Right cardiac atrium (tissue), 5 donors: ENCODE results near the gene CEP85. TPM values are rescaled to one million over a fixed set of nuclear protein-coding genes. Genes with fewer than 3 reads are reported as not detected.
"Not testable (repeated sequence)": the region's sequence is repeated elsewhere in the genome, so short reads cannot be mapped to it uniquely, and the experiment has no call there.

Experiments
- ATAC-seq, 2 donors: fragments of 200-7000 bp; cut with Tn5 transposase; one replicate each; pipeline versions ENCODE4 v1.8.0 to v1.9.1; 2020; ENCODE audit warnings: moderate library complexity in 2 of 2, mild to moderate bottlenecking in 1 of 2
- DNase-seq, 3 donors: peaks; one replicate each; pipeline ENCODE4 v3.0.0-alpha.2; 2020
- H3K27ac ChIP-seq: one replicate; pipeline ENCODE4 v1.5.1; 2013; ENCODE audit warnings: mild to moderate bottlenecking, low read length, control low read depth, moderate library complexity
- H3K27me3 ChIP-seq: one replicate; pipeline ENCODE4 v1.6.1; 2013; ENCODE audit not compliant: control insufficient read depth, insufficient read depth
- H3K4me1 ChIP-seq: one replicate; pipeline ENCODE4 v1.6.1; 2013; ENCODE audit warnings: low read length; ENCODE audit not compliant: control insufficient read depth, insufficient read depth
- H3K4me3 ChIP-seq: one replicate; pipeline ENCODE4 v1.5.1; 2013; ENCODE audit warnings: low read length, control low read depth
- H3K9me3 ChIP-seq: one replicate; pipeline ENCODE4 v1.6.1; 2013; ENCODE audit warnings: low read length; ENCODE audit not compliant: control insufficient read depth
- WGBS: extraction: QIAGEN DNeasy Blood & Tissue Kit; methylation state at CpG from one replicate; pipeline ENCODE4 v1.1.7; 2013; 5-methylcytosine and 5-hydroxymethylcytosine counted together
- intact Hi-C, 4 donors: fragments of 100-400 bp; cut with DNase I; formaldehyde crosslinking; loops; one replicate each; pipeline versions ENCODE4 v1.11.0 to v1.14.0; 2022 to 2023
- polyA plus RNA-seq: library from polyadenylated mRNA; stranded (reverse); fragments of 200-250 nt; gene quantifications from one replicate; pipeline ENCODE4 v1.2.3, GENCODE V29; 2013
- total RNA-seq, 4 donors: library from RNA; stranded (reverse); fragmentation: NEBNext Ultra II Directional; extraction: Animal tissue kit (Norgen Biotek cat#: 25700); gene quantifications; one replicate each; pipeline ENCODE4 v1.2.1, GENCODE V29; 2021
- donor health status: healthy with polysubstance abuse.
- donor health status: DM: no; HTN: yes; CAD: no.
- donor health status: DM: no; HTN: no; CAD: no.
- donor health status: DM: no; HTN: yes; CAD: no; lungs with severe emphysema.
- donor health status: DM: yes; HTN: yes; CAD: no.

The CEP85 gene
- total and polyA plus RNA-seq, 5 donors: 18.9 to 56.2 (median 24.8) TPM

DNA sequence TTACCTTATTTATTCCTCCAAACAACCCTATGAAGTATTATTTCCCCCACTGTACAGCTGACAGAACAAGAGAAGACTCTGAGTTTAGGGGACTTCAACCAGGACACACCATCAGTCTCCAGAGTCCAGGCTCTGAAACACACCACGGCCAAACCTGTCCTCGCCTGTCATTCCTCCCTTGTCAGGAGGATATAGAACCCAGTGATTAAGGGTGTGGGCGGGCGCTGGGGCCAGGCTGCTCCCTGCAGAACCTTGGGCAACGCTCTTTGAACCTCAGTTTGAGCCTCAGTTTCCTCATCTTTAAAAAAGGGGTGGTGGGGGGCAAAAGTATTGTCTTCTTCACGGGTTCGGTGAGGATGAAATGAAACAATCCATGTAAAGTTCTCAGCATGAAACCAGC is 9.4 kb upstream of the CEP85 start:
- Histone ChIP-seq H3K9me3 (no peaks in the 10 kb centered on the region), H3K4me1 (no peaks in the 10 kb centered on the region), H3K27me3 (no peaks in the 10 kb centered on the region), H3K27ac (no peak overlapping the region), H3K4me3 (no peak overlapping the region)
- ATAC-seq (no peak), DNase-seq (no peak)
- intact Hi-C loops: no loop called here
- 74% methylated on average over 7 of the region's 7 CpGs for WGBS

DNA sequence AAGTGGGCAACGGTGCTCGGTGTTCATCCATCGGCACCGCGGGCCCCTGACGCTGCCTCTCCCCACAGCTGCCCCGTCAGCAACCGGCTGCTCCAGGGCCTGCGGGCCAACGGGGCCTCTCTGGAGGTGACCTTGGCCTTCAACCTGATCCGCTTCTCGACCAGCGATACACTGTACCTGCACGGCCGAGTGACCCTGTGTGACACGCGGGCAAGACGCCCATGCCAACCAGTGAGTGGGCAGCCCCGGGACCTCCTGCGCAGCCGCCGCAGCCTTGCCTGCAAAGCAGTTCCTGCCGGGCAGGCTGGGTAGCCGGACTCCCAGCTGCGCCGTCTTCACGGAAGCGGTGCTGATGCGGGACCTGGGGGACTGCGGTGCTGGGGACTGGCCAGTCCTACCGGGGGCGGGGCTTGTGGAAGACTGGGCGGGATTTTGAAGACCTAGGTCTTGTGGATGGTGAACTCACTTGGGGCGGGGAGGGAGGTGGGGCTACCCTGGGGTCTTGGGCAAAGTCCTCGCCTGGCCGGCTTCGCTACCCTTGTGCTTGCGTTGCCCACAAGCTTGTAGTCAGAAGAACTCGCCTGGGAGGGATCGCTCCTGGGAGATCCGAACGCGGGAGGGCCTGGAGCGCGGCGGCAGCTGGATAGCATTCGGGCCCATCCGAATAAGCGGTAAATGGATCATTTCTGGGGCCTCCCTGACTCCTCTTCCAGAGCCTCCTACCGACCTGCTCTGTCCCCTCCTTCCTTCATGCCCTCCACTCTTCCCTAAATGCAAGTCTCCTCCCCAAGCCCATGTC is 8.8 kb upstream of the CEP85 start:
- H3K27ac ChIP-seq: no peak overlapping the region
- no peaks in the 10 kb centered on the region for H3K4me1 ChIP-seq
- DNase-seq (peak; percentile 66 to 87 (median 86)), ATAC-seq (peak; percentile 91 to 92)
- peak overlapping the region; percentile 19 for H3K4me3 ChIP-seq
- H3K9me3 ChIP-seq: no peaks in the 10 kb centered on the region
- intact Hi-C loops: no loop called here
- WGBS: 8% methylated on average over 50 of the region's 50 CpGs
- no peaks in the 10 kb centered on the region for H3K27me3 ChIP-seq

DNA sequence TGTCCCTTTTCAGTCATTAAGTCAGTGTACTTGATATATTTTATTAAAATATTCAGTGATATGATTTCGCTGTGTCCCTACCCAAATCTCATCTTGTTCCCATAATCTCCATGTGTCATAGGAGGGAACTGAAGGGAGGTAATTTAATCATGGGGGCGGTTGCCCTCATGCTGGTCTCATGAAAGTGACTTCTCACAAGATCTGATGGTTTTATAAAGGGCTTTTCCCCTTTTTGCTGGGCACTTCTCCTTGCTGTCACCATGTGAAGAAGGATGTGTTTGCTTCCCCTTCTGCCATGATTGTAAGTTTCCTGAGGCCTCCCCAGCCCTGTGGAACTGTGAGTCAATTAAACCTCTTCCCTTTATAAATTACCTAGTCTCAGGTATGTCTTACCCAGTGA is 3.3 kb upstream of the CEP85 start:
- WGBS: 82% methylated on average over 2 of the region's 2 CpGs
- H3K9me3 ChIP-seq: not testable (repeated sequence)

DNA sequence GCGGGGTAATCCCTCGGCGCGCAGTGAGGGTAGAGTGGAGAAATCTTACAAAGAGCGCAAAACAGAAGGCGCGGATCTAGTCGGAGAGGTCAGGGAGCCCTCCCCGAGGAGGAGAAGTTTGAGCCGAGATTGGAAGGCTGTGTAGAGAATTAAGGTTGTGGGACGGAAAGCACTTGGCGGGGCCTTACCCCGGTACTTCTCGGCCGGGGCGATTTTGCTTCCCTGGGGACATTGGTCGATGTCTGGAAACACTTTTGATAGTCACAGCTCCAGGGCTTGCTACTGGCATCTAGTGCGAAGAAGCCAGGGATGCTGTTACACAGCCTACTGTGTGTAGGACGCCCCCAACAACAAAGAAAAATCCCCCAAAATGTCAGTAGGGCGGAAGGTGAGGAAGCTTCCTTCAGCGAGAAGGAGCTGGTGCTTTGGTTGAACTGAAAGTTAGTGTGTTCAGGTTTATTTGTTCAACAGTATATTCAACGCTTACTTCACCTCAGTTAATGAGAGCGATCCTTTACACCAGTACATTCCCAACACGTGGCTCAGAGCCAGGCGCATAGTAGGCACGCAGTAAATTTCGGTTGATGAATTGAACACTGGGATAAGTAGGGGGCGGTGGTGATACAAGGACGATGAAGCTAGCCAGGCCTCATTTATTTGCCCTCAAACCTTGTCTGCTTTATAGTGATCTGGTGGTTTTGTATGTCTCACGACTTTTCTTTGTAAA is 807 bp downstream of the CEP85 start:
- no peaks in the 10 kb centered on the region for H3K27me3 ChIP-seq
- H3K4me3 ChIP-seq: peak overlapping the region; percentile 54
- no peaks in the 10 kb centered on the region for H3K9me3 ChIP-seq
- intact Hi-C loops: loop anchor here in 1 of 4 donors (10.0 kb wide), 1 partner anchor 70 kb away; the partner anchor contains the start of genes C1orf232 and ZNF593
- H3K27ac ChIP-seq: peak overlapping the region; percentile 62
- no peaks in the 10 kb centered on the region for H3K4me1 ChIP-seq
- DNase-seq (peak in 1 of 3 donors; percentile 50), ATAC-seq (no peak)
- 4% methylated on average over 30 of the region's 30 CpGs for WGBS

More for the DNA sequence above, 3.3 kb upstream of the CEP85 start:
- H3K27ac ChIP-seq, H3K27me3 ChIP-seq, H3K4me1 ChIP-seq, ATAC-seq, H3K4me3 ChIP-seq, DNase-seq: not testable (repeated sequence)
- intact Hi-C loops: loop anchor here in 1 of 4 donors (10.0 kb wide), 1 partner anchor 66 kb away; the partner anchor contains the start of genes C1orf232 and ZNF593

DNA sequence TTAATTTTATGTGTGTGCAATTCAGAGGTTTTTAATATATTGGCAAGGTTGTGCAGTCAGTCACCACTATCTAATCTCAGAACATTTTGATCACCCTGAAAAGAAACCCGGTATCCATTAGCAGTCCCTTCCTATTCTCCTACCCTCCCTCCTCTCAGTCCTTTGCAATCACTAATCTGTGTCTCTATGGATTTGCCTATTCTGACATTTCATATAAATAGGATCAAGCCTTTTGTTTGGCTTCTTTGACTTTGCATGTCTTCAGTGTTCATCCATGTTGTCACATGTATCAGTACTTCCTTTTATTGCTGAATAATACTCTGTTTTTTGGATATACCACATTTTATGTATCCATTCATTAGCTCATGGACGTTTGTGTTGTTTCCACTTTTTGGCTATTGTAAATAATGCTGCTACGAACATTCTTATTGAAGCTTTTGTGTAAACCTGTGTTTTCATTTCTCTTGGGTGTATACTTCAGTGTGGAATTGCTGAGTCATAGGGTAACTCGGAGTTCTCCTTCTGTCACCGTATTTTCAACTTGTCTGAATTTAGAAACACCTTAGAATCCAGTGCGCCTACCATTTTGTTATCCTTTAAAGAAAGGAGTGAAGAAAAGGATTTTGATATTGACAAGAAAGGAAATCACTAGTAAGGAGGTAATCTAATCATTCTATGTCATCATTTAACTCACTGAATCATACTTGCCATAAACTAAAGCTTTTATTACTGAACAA is 3.4 kb downstream of the CEP85 start:
- intact Hi-C loops: loop anchor here in 1 of 4 donors (10.0 kb wide), 1 partner anchor 73 kb away; the partner anchor contains the start of genes C1orf232 and ZNF593
- no peak for ATAC-seq
- WGBS: 66% methylated on average over 6 of the region's 6 CpGs
- no peak for DNase-seq
- H3K9me3 ChIP-seq: no peaks in the 10 kb centered on the region
- no peak overlapping the region for H3K27ac ChIP-seq
- H3K27me3 ChIP-seq: no peaks in the 10 kb centered on the region
- no peaks in the 10 kb centered on the region for H3K4me1 ChIP-seq
- H3K4me3 ChIP-seq: no peak overlapping the region

DNA sequence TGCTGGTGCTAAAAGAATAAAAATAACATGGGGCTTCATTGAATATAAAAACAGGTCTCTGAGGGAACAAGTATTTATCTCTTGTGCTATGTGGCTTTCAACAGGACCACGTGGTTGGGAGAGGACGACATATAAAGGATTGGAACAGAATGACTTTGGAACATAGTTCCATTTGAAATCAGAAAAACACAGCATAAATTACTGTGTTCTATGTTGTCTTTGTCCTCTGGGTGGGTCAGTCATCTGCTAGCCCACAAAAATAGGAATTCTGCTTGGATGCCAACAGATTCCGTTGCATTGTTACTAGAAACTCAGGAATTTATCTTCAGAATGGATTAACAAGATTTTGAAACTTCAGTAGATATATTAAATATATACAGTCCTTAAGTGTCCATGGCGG is 5.9 kb downstream of the CEP85 start:
- no peaks in the 10 kb centered on the region for H3K9me3 ChIP-seq
- no peak for DNase-seq
- H3K27ac ChIP-seq: no peak overlapping the region
- 66% methylated on average over 4 of the region's 4 CpGs for WGBS
- intact Hi-C loops: loop anchor here in 1 of 4 donors (10.0 kb wide), 1 partner anchor 75 kb away; the partner anchor contains the start of genes C1orf232 and ZNF593
- H3K4me1 ChIP-seq: no peaks in the 10 kb centered on the region
- H3K27me3 ChIP-seq: no peaks in the 10 kb centered on the region
- ATAC-seq: no peak
- H3K4me3 ChIP-seq: no peak overlapping the region

DNA sequence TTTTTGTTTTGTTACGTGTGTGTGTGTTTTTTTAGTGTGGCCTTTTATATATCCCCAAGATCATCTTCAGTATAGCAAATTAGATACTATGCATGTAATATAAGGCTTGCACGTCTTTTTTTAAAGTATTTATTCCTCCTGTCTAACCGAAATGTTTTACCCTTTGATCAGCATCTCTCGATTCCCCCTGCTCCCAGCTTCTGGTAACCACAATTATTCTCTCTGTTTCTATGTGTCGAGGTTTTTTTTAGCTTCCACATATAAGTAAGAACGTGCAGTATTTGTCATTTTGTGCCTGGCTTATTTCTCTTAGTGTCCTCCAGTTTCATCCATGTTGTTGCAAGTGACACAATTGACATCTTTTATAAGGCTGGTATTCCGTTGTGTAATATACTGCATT is 18.7 kb downstream of the CEP85 start:
- H3K4me3 ChIP-seq: no peak overlapping the region
- intact Hi-C loops: no loop called here
- no peaks in the 10 kb centered on the region for H3K9me3 ChIP-seq
- WGBS: 79% methylated on average over 7 of the region's 7 CpGs
- no peak for DNase-seq
- H3K4me1 ChIP-seq: no peaks in the 10 kb centered on the region
- ATAC-seq: no peak
- H3K27me3 ChIP-seq: no peaks in the 10 kb centered on the region
- no peak overlapping the region for H3K27ac ChIP-seq

DNA sequence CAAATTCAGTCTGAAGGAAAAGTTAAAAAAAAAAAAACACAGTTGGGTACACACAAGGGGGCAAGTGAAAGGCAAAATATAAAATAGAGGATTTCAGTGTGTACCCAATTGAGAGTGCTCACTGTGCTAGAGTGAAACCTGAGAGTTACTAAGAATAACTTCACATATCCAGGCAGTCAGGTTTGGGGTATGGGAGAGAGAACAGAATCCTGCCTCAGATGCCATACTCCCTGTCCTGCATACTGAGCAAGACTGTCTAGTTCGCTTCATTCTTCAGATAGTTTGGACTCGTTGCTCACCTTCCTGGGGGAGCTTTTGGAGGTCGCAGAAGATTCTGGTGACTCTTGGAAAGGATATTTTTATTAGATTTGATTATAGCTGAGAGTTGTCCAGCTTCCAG is 20.4 kb downstream of the CEP85 start:
- H3K4me1 ChIP-seq: peaks cover 3% of the 10 kb centered on the region
- H3K27ac ChIP-seq: peak overlapping the region; percentile 67
- WGBS: 68% methylated on average over 3 of the region's 3 CpGs
- no peaks in the 10 kb centered on the region for H3K9me3 ChIP-seq
- H3K4me3 ChIP-seq: peak overlapping the region; percentile 30
- no peaks in the 10 kb centered on the region for H3K27me3 ChIP-seq
- DNase-seq: no peak
- ATAC-seq: peak in 1 of 2 donors; percentile 78
- intact Hi-C loops: no loop called here

DNA sequence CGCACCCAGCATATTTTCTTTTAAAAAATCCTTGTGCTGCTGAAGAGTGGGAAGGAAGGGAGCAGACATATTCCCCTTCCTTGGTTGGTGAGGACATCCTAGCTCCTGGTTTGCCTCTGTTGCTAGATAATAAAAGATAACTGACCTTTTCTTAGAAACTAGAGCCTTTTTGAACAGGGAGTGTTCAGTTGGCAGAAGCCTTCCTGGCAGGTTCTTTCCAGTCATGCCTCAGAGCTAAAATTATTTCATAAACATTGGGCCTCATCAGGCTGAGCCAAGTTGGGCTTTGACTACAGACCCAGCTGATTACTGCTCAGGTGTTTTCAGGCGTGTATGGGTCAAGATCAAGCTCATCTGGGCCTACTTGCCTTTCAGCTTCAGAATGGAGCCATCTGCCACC is 23.2 kb downstream of the CEP85 start:
- Histone ChIP-seq H3K4me3 (no peak overlapping the region), H3K4me1 (peaks cover 3% of the 10 kb centered on the region), H3K27ac (peak overlapping the region; percentile 83), H3K9me3 (no peaks in the 10 kb centered on the region), H3K27me3 (no peaks in the 10 kb centered on the region)
- DNase-seq (no peak), ATAC-seq (peak; percentile 57 to 66)
- WGBS: 79% methylated on average over 2 of the region's 2 CpGs
- intact Hi-C loops: no loop called here

DNA sequence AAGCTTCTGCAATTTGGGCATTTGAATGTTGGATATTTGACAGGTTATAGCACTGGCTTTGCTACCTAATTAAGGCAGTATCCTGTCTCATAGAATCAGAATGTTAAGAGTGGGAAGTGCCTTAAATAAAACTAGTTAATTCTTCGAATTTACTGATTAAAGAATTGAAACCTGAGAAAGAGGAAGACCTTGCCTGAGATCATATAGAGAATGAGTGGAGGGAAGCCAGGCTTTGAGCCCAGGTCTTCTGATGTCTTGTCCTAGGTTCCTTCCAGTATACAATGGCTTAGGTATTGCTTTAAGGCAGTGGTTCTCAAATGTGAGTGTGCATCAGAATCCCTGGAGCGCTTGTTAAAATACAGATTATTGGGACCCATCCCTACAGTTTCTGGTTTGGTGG is 25.0 kb downstream of the CEP85 start:
- H3K4me1 ChIP-seq: peaks cover 3% of the 10 kb centered on the region
- no peaks in the 10 kb centered on the region for H3K9me3 ChIP-seq
- ATAC-seq (no peak), DNase-seq (no peak)
- no peaks in the 10 kb centered on the region for H3K27me3 ChIP-seq
- intact Hi-C loops: no loop called here
- H3K4me3 ChIP-seq: no peak overlapping the region
- H3K27ac ChIP-seq: no peak overlapping the region
- WGBS: 82% methylated on average over 2 of the region's 2 CpGs
